ENCODE measurements around the gene HOXA3.

HOXA3 gene

GRCh38 chr7:27121684-27122076 lies 30.7 kb downstream of the HOXA3 start:
- no peak overlapping the region for H3K4me3 ChIP-seq (ENCODE audit: control insufficient read depth, low read depth, low read length)
- no peak for DNase-seq (ENCODE audit: low read depth)
- TF ChIP-seq CTCF (IDR thresholded peaks at IDR 0.05; ENCODE audit: control insufficient read depth, insufficient read depth, low read depth, low read length, missing control alignments), result no peak

- no peak for TF ChIP-seq CTCF (IDR thresholded peaks at IDR 0.05; ENCODE audit: control insufficient read depth, insufficient read depth, low read depth, low read length, missing control alignments)
- DNase-seq (ENCODE audit: low read depth), result no peak
- no peak overlapping the region for H3K4me3 ChIP-seq (ENCODE audit: control insufficient read depth, low read depth, low read length)
These were observed 32.9 kb downstream of the HOXA3 start for GRCh38 chr7:27119412-27119911.

GRCh38 chr7:27118580-27118979 lies 33.8 kb downstream of the HOXA3 start:
- no peak for DNase-seq (ENCODE audit: low read depth)
- no peak overlapping the region for H3K4me3 ChIP-seq (ENCODE audit: control insufficient read depth, low read depth, low read length)
- TF ChIP-seq CTCF (IDR thresholded peaks at IDR 0.05; ENCODE audit: control insufficient read depth, insufficient read depth, low read depth, low read length, missing control alignments), result no peak

GRCh38 chr7:27117887-27118491 lies 34.4 kb downstream of the HOXA3 start:
- H3K4me3 ChIP-seq (ENCODE audit: control insufficient read depth, low read depth, low read length), result no peak overlapping the region
- DNase-seq (ENCODE audit: low read depth), result no peak

GRCh38 chr7:27116962-27117886 lies 35.2 kb downstream of the HOXA3 start:
- DNase-seq (ENCODE audit: low read depth), result no peak
- TF ChIP-seq CTCF (IDR thresholded peaks at IDR 0.05; ENCODE audit: control insufficient read depth, insufficient read depth, low read depth, low read length, missing control alignments), result no peak
- no peak overlapping the region for H3K4me3 ChIP-seq (ENCODE audit: control insufficient read depth, low read depth, low read length)

More at GRCh38 chr7:27117887-27118491, 34.4 kb downstream of the HOXA3 start:
- no peak for TF ChIP-seq CTCF (IDR thresholded peaks at IDR 0.05; ENCODE audit: control insufficient read depth, insufficient read depth, low read depth, low read length, missing control alignments)

- H3K4me3 ChIP-seq (ENCODE audit: control insufficient read depth, low read depth, low read length), result no peak overlapping the region
- no peak for DNase-seq (ENCODE audit: low read depth)
- no peak for TF ChIP-seq CTCF (IDR thresholded peaks at IDR 0.05; ENCODE audit: control insufficient read depth, insufficient read depth, low read depth, low read length, missing control alignments)
These were observed 36.1 kb downstream of the HOXA3 start for GRCh38 chr7:27116031-27116961.
